Muscle layer of duodenum (tissue), 2 donors: ENCODE data around the gene KAT6B.

Experiments
- H3K27ac ChIP-seq: one replicate; pipeline ENCODE4 v1.7.0; 2013; ENCODE audit warnings: mild to moderate bottlenecking, low read length
- H3K27me3 ChIP-seq: one replicate; pipeline ENCODE4 v1.7.0; 2013; ENCODE audit warnings: low read depth, mild to moderate bottlenecking, control low read depth, low read length
- H3K36me3 ChIP-seq, 2 donors: one replicate each; pipeline ENCODE4 v1.7.0; 2013; ENCODE audit warnings: low read length in 2 of 2, control low read depth in 1 of 2, mild to moderate bottlenecking in 1 of 2; ENCODE audit not compliant: insufficient read depth in 2 of 2, control insufficient read depth in 1 of 2
- H3K4me1 ChIP-seq, 2 donors: one replicate each; pipeline ENCODE4 v1.7.0; 2013; ENCODE audit warnings: low read length in 2 of 2, mild to moderate bottlenecking in 2 of 2, control low read depth in 1 of 2, moderate library complexity in 1 of 2; ENCODE audit not compliant: insufficient read depth in 2 of 2, control insufficient read depth in 1 of 2
- H3K4me3 ChIP-seq, 2 donors: one replicate each; pipeline ENCODE4 v1.7.0; 2013; ENCODE audit warnings: low read length in 2 of 2, low read depth in 1 of 2, mild to moderate bottlenecking in 1 of 2
- H3K9me3 ChIP-seq, 2 donors: one replicate each; pipeline ENCODE4 v1.7.0; 2013; ENCODE audit warnings: low read length in 2 of 2, control low read depth in 1 of 2, mild to moderate bottlenecking in 1 of 2; ENCODE audit not compliant: control insufficient read depth in 1 of 2
- donor health status: healthy.

Gene KAT6B

DNA sequence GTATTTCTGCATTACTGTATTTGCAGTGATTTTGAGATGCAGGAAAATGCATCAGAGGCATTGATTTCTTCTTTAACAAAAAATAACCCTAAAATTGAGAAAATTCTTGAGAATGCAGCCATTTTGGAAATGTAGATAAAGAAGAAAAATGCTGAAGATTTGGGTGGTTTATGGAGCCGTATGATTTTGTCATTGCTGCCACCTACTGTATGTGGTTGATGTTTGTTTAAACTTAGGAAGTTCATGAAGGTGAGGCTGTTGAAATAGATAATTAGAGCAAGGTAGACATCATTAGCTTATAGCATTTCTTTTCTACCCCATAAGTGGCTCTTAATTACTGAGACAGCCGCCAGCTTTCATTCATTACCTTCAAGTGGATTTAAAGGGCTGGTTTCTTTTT lies 193.0 kb downstream of the KAT6B start:
- Histone ChIP-seq H3K27ac (no peak overlapping the region), H3K27me3 (no peaks in the 10 kb centered on the region), H3K36me3 (peaks cover 0 to 6% of the 10 kb centered on the region in 2 donors), H3K4me3 (no peak overlapping the region), H3K4me1 (peaks cover 0 to 34% of the 10 kb centered on the region in 2 donors), H3K9me3 (no peaks in the 10 kb centered on the region)

GRCh38 chr10:75020168-75020567 lies 193.8 kb downstream of the KAT6B start:
- Histone ChIP-seq H3K36me3 (peaks cover 4 to 7% of the 10 kb centered on the region in 2 donors), H3K9me3 (no peaks in the 10 kb centered on the region), H3K4me3 (no peak overlapping the region), H3K4me1 (peaks cover 0 to 34% of the 10 kb centered on the region in 2 donors), H3K27me3 (no peaks in the 10 kb centered on the region), H3K27ac (no peak overlapping the region)

- H3K27ac ChIP-seq: no peak overlapping the region
- no peaks in the 10 kb centered on the region for H3K9me3 ChIP-seq
- no peak overlapping the region for H3K4me3 ChIP-seq
- H3K27me3 ChIP-seq: no peaks in the 10 kb centered on the region
- H3K4me1 ChIP-seq: peaks cover 0 to 20% of the 10 kb centered on the region in 2 donors
- peaks cover 18 to 19% of the 10 kb centered on the region in 2 donors for H3K36me3 ChIP-seq
Observed at GRCh38 chr10:75021379-75022249, 195.2 kb downstream of the KAT6B start.

DNA sequence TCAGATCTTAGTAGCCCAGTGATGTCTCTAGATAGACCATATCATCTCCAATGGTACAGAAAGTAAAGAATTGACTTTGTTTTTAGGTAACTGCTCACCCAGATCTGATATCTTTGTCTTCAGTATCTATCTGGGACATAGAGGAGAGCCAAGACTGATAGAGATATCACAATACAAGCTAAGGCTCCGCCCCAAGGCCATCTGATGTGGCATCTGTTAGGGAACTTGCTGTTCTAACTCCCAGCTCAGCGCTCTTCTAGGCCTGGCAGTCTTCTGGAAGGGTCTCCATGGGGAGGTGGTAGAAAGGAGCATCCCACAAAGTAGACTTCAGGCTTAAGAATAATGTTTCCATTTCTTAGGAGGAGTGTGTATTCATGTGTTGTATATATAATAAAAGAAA lies 196.7 kb downstream of the KAT6B start:
- no peaks in the 10 kb centered on the region for H3K27me3 ChIP-seq
- peaks cover 0 to 18% of the 10 kb centered on the region in 2 donors for H3K4me1 ChIP-seq
- no peaks in the 10 kb centered on the region for H3K9me3 ChIP-seq
- H3K4me3 ChIP-seq: no peak overlapping the region
- no peak overlapping the region for H3K27ac ChIP-seq
- H3K36me3 ChIP-seq: peaks cover 13 to 19% of the 10 kb centered on the region in 2 donors

GRCh38 chr10:75024971-75025523 lies 198.6 kb downstream of the KAT6B start:
- Histone ChIP-seq H3K27ac (no peak overlapping the region), H3K36me3 (peaks cover 20 to 36% of the 10 kb centered on the region in 2 donors), H3K4me3 (no peak overlapping the region), H3K9me3 (no peaks in the 10 kb centered on the region), H3K27me3 (no peaks in the 10 kb centered on the region), H3K4me1 (peaks cover 0 to 15% of the 10 kb centered on the region in 2 donors)

DNA sequence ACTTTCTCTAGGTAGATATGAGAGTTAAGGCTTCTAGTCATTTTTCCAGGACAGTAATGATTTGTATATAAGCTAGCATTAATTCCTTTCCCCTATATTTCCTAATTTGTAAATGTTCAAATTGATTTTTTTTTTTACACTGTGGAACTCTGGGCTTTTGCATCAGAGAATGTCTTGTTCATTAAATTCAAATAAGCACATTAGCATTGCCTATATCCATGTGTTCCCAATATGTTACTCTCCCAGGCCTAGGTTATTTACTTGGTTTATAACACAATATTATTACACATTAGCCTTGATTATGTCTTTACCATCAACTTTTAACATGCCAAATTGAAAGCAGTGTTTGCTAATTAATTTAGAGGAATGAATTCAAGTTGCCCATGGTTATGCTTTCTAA lies 201.6 kb downstream of the KAT6B start:
- Histone ChIP-seq H3K27ac (no peak overlapping the region), H3K9me3 (no peaks in the 10 kb centered on the region), H3K27me3 (no peaks in the 10 kb centered on the region), H3K36me3 (peaks cover 20 to 46% of the 10 kb centered on the region in 2 donors), H3K4me1 (peaks cover 0 to 8% of the 10 kb centered on the region in 2 donors), H3K4me3 (no peak overlapping the region)

GRCh38 chr10:75028748-75029147 lies 202.3 kb downstream of the KAT6B start:
- H3K4me3 ChIP-seq: no peak overlapping the region
- no peak overlapping the region for H3K27ac ChIP-seq
- no peaks in the 10 kb centered on the region for H3K27me3 ChIP-seq
- peaks cover 20 to 46% of the 10 kb centered on the region in 2 donors for H3K36me3 ChIP-seq
- H3K9me3 ChIP-seq: no peaks in the 10 kb centered on the region
- H3K4me1 ChIP-seq: peaks cover 0 to 8% of the 10 kb centered on the region in 2 donors

- Histone ChIP-seq H3K27me3 (no peaks in the 10 kb centered on the region), H3K27ac (no peak overlapping the region), H3K9me3 (no peaks in the 10 kb centered on the region), H3K4me1 (peaks cover 0 to 8% of the 10 kb centered on the region in 2 donors), H3K36me3 (peaks cover 20 to 46% of the 10 kb centered on the region in 2 donors), H3K4me3 (no peak overlapping the region)
Observed at GRCh38 chr10:75029420-75029819, 203.0 kb downstream of the KAT6B start.

DNA sequence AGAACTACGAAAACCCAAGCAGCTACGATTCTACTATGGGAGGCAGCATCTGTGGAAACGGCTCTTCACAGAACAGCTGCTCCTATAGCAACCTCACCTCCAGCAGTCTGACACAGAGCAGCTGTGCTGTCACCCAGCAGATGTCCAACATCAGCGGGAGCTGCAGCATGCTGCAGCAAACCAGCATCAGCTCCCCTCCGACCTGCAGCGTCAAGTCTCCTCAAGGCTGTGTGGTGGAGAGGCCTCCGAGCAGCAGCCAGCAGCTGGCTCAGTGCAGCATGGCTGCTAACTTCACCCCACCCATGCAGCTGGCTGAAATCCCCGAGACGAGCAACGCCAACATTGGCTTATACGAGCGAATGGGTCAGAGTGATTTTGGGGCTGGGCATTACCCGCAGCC lies 203.5 kb downstream of the KAT6B start:
- Histone ChIP-seq H3K27ac (no peak overlapping the region), H3K36me3 (peaks cover 20 to 44% of the 10 kb centered on the region in 2 donors), H3K4me3 (no peak overlapping the region), H3K27me3 (no peaks in the 10 kb centered on the region), H3K9me3 (no peaks in the 10 kb centered on the region), H3K4me1 (peaks cover 0 to 8% of the 10 kb centered on the region in 2 donors)

- Histone ChIP-seq H3K4me3 (no peak overlapping the region), H3K9me3 (no peaks in the 10 kb centered on the region), H3K27ac (no peak overlapping the region), H3K36me3 (peaks cover 16 to 39% of the 10 kb centered on the region in 2 donors), H3K4me1 (peaks cover 0 to 8% of the 10 kb centered on the region in 2 donors), H3K27me3 (no peaks in the 10 kb centered on the region)
Observed at GRCh38 chr10:75030371-75030770, 204.0 kb downstream of the KAT6B start.

DNA sequence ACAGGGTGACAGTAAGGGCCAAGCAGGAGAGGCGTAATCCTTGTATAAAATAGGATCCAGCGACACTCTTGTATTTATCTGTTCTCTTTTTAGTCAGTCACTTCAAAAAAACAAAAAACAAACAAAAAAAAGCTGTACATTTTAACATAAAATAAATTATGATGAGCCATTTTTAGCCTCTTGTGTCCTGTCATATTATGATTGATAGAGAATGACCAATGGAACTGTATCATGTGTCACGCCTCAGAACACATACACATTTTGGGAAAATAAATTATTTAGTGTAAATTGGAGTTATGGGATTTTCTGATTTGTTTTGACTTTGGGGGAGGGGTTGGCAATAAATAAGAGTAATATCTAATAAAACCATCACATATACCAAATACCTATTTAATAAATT lies 205.7 kb downstream of the KAT6B start:
- Histone ChIP-seq H3K9me3 (no peaks in the 10 kb centered on the region), H3K27ac (no peak overlapping the region), H3K36me3 (peaks cover 8 to 27% of the 10 kb centered on the region in 2 donors), H3K4me3 (no peak overlapping the region), H3K4me1 (peaks cover 0 to 8% of the 10 kb centered on the region in 2 donors), H3K27me3 (no peaks in the 10 kb centered on the region)
